ENCODE data around the gene MORN1.

- TF ChIP-seq CTCF (conservative IDR thresholded peaks at IDR 0.05; ENCODE audit: low read depth in 2 of 2) (no peak), JUNB (IDR thresholded peaks at IDR 0.05; ENCODE audit: unreplicated experiment) (no peak), REST (IDR thresholded peaks at IDR 0.05; ENCODE audit: unreplicated experiment) (no peak), EZH2 (IDR thresholded peaks at IDR 0.05; ENCODE audit: low read depth, unreplicated experiment) (no peak), ZNF462 (CRISPR knock-in tag; IDR thresholded peaks at IDR 0.05) (no peak)
Measured at GRCh38 chr1:2391931-2392509, 666 bp upstream of the MORN1 start.

Measured in GM23338 (cell line).